Measurements from ENCODE around the gene GTPBP4. TPM values are rescaled to one million over a fixed set of nuclear protein-coding genes. Genes with fewer than 3 reads are reported as not detected.

GTPBP4 gene
- polyA plus RNA-seq, 2 of the 4 experiments (the other 2 are of a cell fraction) = 67.8 to 104 TPM

GRCh38 chr10:1043532-1043995, 55.3 kb downstream of the GTPBP4 start:
- no peak for ATAC-seq
- WGBS (ENCODE audit: missing lambda C conversion rate) = 91% methylated on average over 12 of the region's 12 CpGs

DNA sequence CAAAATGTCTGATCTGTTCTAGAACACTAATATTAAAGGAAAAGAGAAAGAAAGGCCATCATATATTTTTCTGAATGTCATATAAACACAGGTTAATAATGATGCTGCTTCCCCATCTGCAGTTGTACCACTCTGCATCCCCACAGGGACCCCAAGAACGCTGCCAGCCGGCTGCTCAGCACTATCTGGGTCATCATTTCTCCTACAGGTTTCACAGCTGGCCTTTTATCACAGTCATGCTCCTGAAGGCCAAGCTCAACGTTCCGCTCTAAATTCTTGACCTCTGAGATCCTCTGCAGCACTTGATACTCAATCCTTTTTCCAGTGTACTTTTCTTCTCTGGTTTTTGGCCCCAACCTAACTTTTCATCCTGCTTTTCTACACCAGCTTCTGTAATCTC, 55.9 kb downstream of the GTPBP4 start:
- TF ChIP-seq EP300 (IDR thresholded peaks at IDR 0.05) (no peak), MAZ (IDR thresholded peaks at IDR 0.05; ENCODE audit: borderline replicate concordance, low read depth, low read length) (no peak), ZC3H11A (IDR thresholded peaks at IDR 0.05) (no peak), KDM1A (IDR thresholded peaks at IDR 0.05; ENCODE audit: low read depth) (no peak), JUNB (IDR thresholded peaks at IDR 0.05) (no peak), FOSB (CRISPR knock-in tag; IDR thresholded peaks at IDR 0.05) (no peak), CHD2 (IDR thresholded peaks at IDR 0.05; ENCODE audit: low read length, partially characterized antibody) (no peak), ZSCAN20 (CRISPR knock-in tag; IDR thresholded peaks at IDR 0.05) (no peak), SREBF2 (IDR thresholded peaks at IDR 0.05) (no peak), CBX8 (IDR thresholded peaks at IDR 0.05) (no peak), PHF8 (IDR thresholded peaks at IDR 0.05; ENCODE audit: borderline replicate concordance, low read depth) (no peak), E2F6 (IDR thresholded peaks at IDR 0.05; ENCODE audit: borderline replicate concordance, low read depth) (no peak), EHF (CRISPR knock-in tag; IDR thresholded peaks at IDR 0.05) (no peak)
- TF ChIP-seq, protein P1, sequence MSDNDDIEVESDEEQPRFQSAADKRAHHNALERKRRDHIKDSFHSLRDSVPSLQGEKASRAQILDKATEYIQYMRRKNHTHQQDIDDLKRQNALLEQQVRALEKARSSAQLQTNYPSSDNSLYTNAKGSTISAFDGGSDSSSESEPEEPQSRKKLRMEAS (IDR thresholded peaks at IDR 0.05) = no peak
- no peak overlapping the region for H3K4me3 ChIP-seq
- no peak overlapping the region for H3K27ac ChIP-seq
- ChIA-PET POLR2A (no interaction called here), CTCF (interaction anchor here (0.8 kb wide), 1 partner anchor 15 kb away, joined by 3 read pairs; no protein-coding TSS in a partner anchor)
- H3K4me2 ChIP-seq = no peak overlapping the region
- FAIRE-seq = no peak
- ATAC-seq = no peak
- H3K4me1 ChIP-seq = peaks cover 5% of the 10 kb centered on the region; the same call in 1 of the 3 replicates
- no peaks in the 10 kb centered on the region for H3K9me3 ChIP-seq
- DNase-seq (ENCODE audit: low read depth in 1 of 2, low spot score in 1 of 2) = no peak
- 90% methylated on average over 4 of the region's 4 CpGs for WGBS (ENCODE audit: missing lambda C conversion rate)

More at GRCh38 chr10:1043532-1043995, 55.3 kb downstream of the GTPBP4 start:
- Histone ChIP-seq H3K4me3 (no peak overlapping the region), H3K27ac (no peak overlapping the region), H3K4me2 (no peak overlapping the region), H3K9me3 (no peaks in the 10 kb centered on the region), H3K4me1 (peaks cover 5% of the 10 kb centered on the region; the same call in 1 of the 3 replicates)
- DNase-seq (ENCODE audit: low read depth in 1 of 2, low spot score in 1 of 2) (no peak), FAIRE-seq (no peak)
- ChIA-PET CTCF (no interaction called here), POLR2A (no interaction called here)
- TF ChIP-seq HOXB13 (CRISPR knock-in tag; IDR thresholded peaks at IDR 0.05; ENCODE audit: low read depth) (no peak), BHLHE40 (IDR thresholded peaks at IDR 0.05; ENCODE audit: low read depth, low read length) (no peak), JUN (IDR thresholded peaks at IDR 0.05) (no peak), ZFP36 (IDR thresholded peaks at IDR 0.05; ENCODE audit: borderline replicate concordance, partially characterized antibody) (no peak), TFCP2L1 (CRISPR knock-in tag; IDR thresholded peaks at IDR 0.05) (no peak), HOXB5 (CRISPR knock-in tag; IDR thresholded peaks at IDR 0.05) (no peak), CHD4 (IDR thresholded peaks at IDR 0.05; ENCODE audit: borderline replicate concordance) (no peak), HOXA7 (CRISPR knock-in tag; IDR thresholded peaks at IDR 0.05) (no peak)
- TF ChIP-seq, protein P2, sequence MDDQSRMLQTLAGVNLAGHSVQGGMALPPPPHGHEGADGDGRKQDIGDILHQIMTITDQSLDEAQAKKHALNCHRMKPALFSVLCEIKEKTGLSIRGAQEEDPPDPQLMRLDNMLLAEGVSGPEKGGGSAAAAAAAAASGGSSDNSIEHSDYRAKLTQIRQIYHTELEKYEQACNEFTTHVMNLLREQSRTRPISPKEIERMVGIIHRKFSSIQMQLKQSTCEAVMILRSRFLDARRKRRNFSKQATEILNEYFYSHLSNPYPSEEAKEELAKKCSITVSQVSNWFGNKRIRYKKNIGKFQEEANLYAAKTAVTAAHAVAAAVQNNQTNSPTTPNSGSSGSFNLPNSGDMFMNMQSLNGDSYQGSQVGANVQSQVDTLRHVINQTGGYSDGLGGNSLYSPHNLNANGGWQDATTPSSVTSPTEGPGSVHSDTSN (IDR thresholded peaks at IDR 0.05) = no peak

DNA sequence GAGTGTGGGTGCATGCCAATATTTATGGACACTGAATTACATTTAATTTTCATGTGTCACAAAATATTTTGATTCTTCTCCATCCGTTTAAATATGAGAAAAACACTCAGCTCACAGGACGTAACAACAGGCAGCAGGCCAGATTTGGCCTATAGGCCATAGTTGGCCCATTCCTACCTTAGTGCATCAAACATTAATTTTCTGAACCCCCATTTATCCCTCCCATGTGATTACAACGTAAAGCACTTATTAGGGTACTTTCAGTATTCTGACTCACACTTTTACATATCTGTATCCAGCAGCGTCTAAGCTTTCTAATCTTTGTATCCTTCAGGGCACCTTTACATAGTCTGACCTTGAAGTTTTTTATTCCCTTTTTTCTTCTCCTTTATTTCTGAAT, 56.7 kb downstream of the GTPBP4 start:
- H3K4me3 ChIP-seq = no peak overlapping the region
- CTCF ChIA-PET = interaction anchor here (1.0 kb wide), 1 partner anchor 9 kb away, joined by 3 read pairs; no protein-coding TSS in a partner anchor
- ATAC-seq (no peak), DNase-seq (ENCODE audit: low read depth in 1 of 2, low spot score in 1 of 2) (no peak), FAIRE-seq (no peak)
- no peaks in the 10 kb centered on the region for H3K9me3 ChIP-seq
- POLR2A ChIA-PET = no interaction called here
- 87% methylated on average over 4 of the region's 4 CpGs for WGBS (ENCODE audit: missing lambda C conversion rate)
- H3K4me1 ChIP-seq = peaks cover 5% of the 10 kb centered on the region; the same call in 1 of the 3 replicates
- H3K27ac ChIP-seq = no peak overlapping the region
- no peak overlapping the region for H3K4me2 ChIP-seq
- TF ChIP-seq FOXS1 (CRISPR knock-in tag; IDR thresholded peaks at IDR 0.05) (no peak), GATA3 (IDR thresholded peaks at IDR 0.05; ENCODE audit: borderline replicate concordance) (no peak), CTCF (IDR thresholded peaks at IDR 0.05) (no peak), ZFP36 (IDR thresholded peaks at IDR 0.05; ENCODE audit: borderline replicate concordance, partially characterized antibody) (no peak), KDM5A (IDR thresholded peaks at IDR 0.05) (no peak), HOXA7 (CRISPR knock-in tag; IDR thresholded peaks at IDR 0.05) (peak; percentile 87)
